HepG2 (cell line): ENCODE results near the gene WFDC12. TPM values are rescaled to one million over a fixed set of nuclear protein-coding genes. Genes with fewer than 3 reads are reported as not detected.

ENCODE experiments used
- ATAC-seq: fragments of 200-7000 bp; cut with Tn5 transposase; 3 replicates; pipeline ENCODE4 v1.9.1; 2020; ENCODE audit warnings: mild to moderate bottlenecking, moderate library complexity
- BruUV-seq: library from RNA; stranded (reverse); fragments of 400-500 nt; replicated peaks from 2 replicates; lab custom pipeline; 2021; lab: Mats Ljungman, UMichigan
- CTCF ChIA-PET: fragments of 300-600 bp; formaldehyde crosslinking; extraction: SDS; loops from one replicate; lab custom pipeline; 2021; ENCODE audit warnings: low total read pairs, inconsistent platforms, low intra/inter-chr PET ratio; lab: Yijun Ruan, JAX
- POLR2A ChIA-PET: fragments of 350-600 bp; sonication (Branson Sonifier 250); formaldehyde crosslinking; loops from one replicate; lab custom pipeline; 2020; ENCODE audit warnings: antibody characterized with exemption, inconsistent platforms; lab: Yijun Ruan, JAX
- DNase-seq: peaks from one replicate; pipeline ENCODE4 v3.0.0-alpha.2; 2015; ENCODE audit warnings: low spot score
- FAIRE-seq: peaks from 3 replicates; lab custom pipeline; 2011; peaks lifted over from hg19 to GRCh38; lab: Jason Lieb, UNC
- H2AFZ ChIP-seq: one replicate; pipeline ENCODE4 v1.6.1; 2011; ENCODE audit warnings: low read length, inconsistent platforms
- H3K27ac ChIP-seq: fragments of 300-600 bp; 3 replicates; pipeline ENCODE4 v1.8.0; 2011; ENCODE audit warnings: mixed run types, mild to moderate bottlenecking, mixed read lengths, low read length, inconsistent platforms; ENCODE audit not compliant: insufficient read depth; ENCODE audit errors: extremely low read length
- H3K27me3 ChIP-seq, 2 experiments: fragments of 200-600 bp in 1 of 2; 2 replicates in 1 of 2; 3 replicates in 1 of 2; pipeline versions ENCODE4 v1.6.0 to v1.8.0; 2011; ENCODE audit warnings: low read length in 2 of 2, mild to moderate bottlenecking in 2 of 2, moderate library complexity in 2 of 2, inconsistent platforms in 1 of 2; ENCODE audit not compliant: insufficient read depth in 2 of 2, control insufficient read depth in 1 of 2
- H3K36me3 ChIP-seq, 2 experiments: fragments of 200-600 bp in 1 of 2; replicated peaks in 1 of 2; 2 replicates in 1 of 2; 3 replicates in 1 of 2; pipeline versions ENCODE4 v1.5.1 to v1.8.0; 2011; ENCODE audit warnings: low read length in 2 of 2, inconsistent platforms in 1 of 2; ENCODE audit not compliant: insufficient read depth in 2 of 2, control insufficient read depth in 1 of 2
- H3K4me1 ChIP-seq: 2 replicates; pipeline ENCODE4 v1.5.1; 2012; ENCODE audit warnings: low read length, inconsistent platforms; ENCODE audit not compliant: insufficient read depth
- H3K4me2 ChIP-seq: 2 replicates; pipeline ENCODE4 v1.6.0; 2011; ENCODE audit warnings: low read depth, low read length, inconsistent platforms
- H3K4me3 ChIP-seq, 3 experiments: fragments of 200-600 bp in 1 of 3; sonication (generic), shearing (Covaris generic) in 1 of 3; replicated peaks in 1 of 3; 2 replicates each; pipeline ENCODE4 v1.5.1; 2011 to 2016; ENCODE audit warnings: low read length in 3 of 3, inconsistent platforms in 2 of 3, low read depth in 2 of 3, mild to moderate bottlenecking in 2 of 3, control low read depth in 1 of 3, mixed read lengths in 1 of 3; ENCODE audit not compliant: insufficient read depth in 1 of 3
- H3K79me2 ChIP-seq: one replicate; pipeline ENCODE4 v1.6.1; 2011; ENCODE audit warnings: low read length, inconsistent platforms; ENCODE audit not compliant: insufficient read depth
- H3K9ac ChIP-seq: 2 replicates; pipeline ENCODE4 v1.6.0; 2011; ENCODE audit warnings: mild to moderate bottlenecking, low read depth, low read length, inconsistent platforms; ENCODE audit not compliant: insufficient read depth
- H3K9me3 ChIP-seq: 2 replicates; pipeline ENCODE4 v1.5.1; 2012; ENCODE audit warnings: mild to moderate bottlenecking, low read length
- H4K20me1 ChIP-seq: 2 replicates; pipeline ENCODE4 v1.6.0; 2011; ENCODE audit warnings: inconsistent platforms, mild to moderate bottlenecking, low read length, moderate library complexity; ENCODE audit not compliant: insufficient read depth
- KMT2A ChIP-seq: sonication (generic); formaldehyde crosslinking; IDR thresholded peaks from 2 replicates; pipeline ENCODE4 v1.4.0; 2020; ENCODE audit warnings: missing genetic modification reagents
- SKIL ChIP-seq: sonication (generic); formaldehyde crosslinking; IDR thresholded peaks from 2 replicates; pipeline ENCODE4 v1.8.0; 2022; ENCODE audit warnings: missing genetic modification reagents, mild to moderate bottlenecking, moderate library complexity, borderline replicate concordance
- SP1 ChIP-seq, 2 experiments: fragments of 450-650 bp in 1 of 2; sonication (generic) in 1 of 2; formaldehyde crosslinking in 1 of 2; IDR thresholded peaks; 2 replicates each; pipeline versions ENCODE4 v1.4.0 to v1.6.1; 2016 to 2020; ENCODE audit warnings: missing genetic modification reagents in 1 of 2
- TCF7 ChIP-seq: sonication (generic); IDR thresholded peaks from 2 replicates; pipeline ENCODE4 v1.6.1; 2016; ENCODE audit warnings: antibody characterized with exemption, low read depth
- XBP1 ChIP-seq: sonication (generic); formaldehyde crosslinking; IDR thresholded peaks from 2 replicates; pipeline ENCODE4 v1.5.0; 2020; ENCODE audit warnings: missing genetic modification reagents
- ZNF441 ChIP-seq: sonication (generic); formaldehyde crosslinking; IDR thresholded peaks from 2 replicates; pipeline ENCODE4 v1.7.0; 2021; ENCODE audit warnings: missing genetic modification reagents, borderline replicate concordance
- ZNF530 ChIP-seq: sonication (generic); formaldehyde crosslinking; IDR thresholded peaks from 2 replicates; pipeline ENCODE4 v1.5.0; 2020; ENCODE audit warnings: low read depth, mild to moderate bottlenecking, missing genetic modification reagents
- ZNF562 ChIP-seq: sonication (generic); formaldehyde crosslinking; IDR thresholded peaks from 2 replicates; pipeline ENCODE4 v1.8.0; 2022; ENCODE audit warnings: missing genetic modification reagents, borderline replicate concordance
- ZNF570 ChIP-seq: sonication (generic); formaldehyde crosslinking; IDR thresholded peaks from 2 replicates; pipeline ENCODE4 v1.4.0; 2020; ENCODE audit warnings: mild to moderate bottlenecking, missing genetic modification reagents, borderline replicate concordance
- ZSCAN9 ChIP-seq: IDR thresholded peaks from 2 replicates; pipeline ENCODE4 v1.6.1; 2016; ENCODE audit warnings: borderline replicate concordance
- WGBS: methylation state at CpG from one replicate; pipeline ENCODE4 v1.1.6; 2017; ENCODE audit warnings: low lambda C conversion rate; 5-methylcytosine and 5-hydroxymethylcytosine counted together
- in situ Hi-C: cut with HindIII; loops from 2 replicates; pipeline ENCODE4 v1.10.0; 2017; ENCODE audit warnings: low pct_unique_long_range_greater_than_20kb; ENCODE audit not compliant: extremely low pct_ligation_motif_present
- intact Hi-C: fragments of 100-400 bp; cut with micrococcal nuclease; formaldehyde crosslinking; loops from one replicate; pipeline ENCODE4 v1.10.0; 2022; ENCODE audit not compliant: unreplicated experiment
- polyA plus RNA-seq, 8 experiments: library from polyadenylated mRNA; depleted of rRNA in 3 of 8; stranded (reverse) in 7 of 8; unstranded in 1 of 8; fragments of >200 nt; fragmentation: Illumina TruSeq in 4 of 8; extraction: Trizol in 4 of 8; gene quantifications; 2 replicates each; pipeline versions ENCODE4 v1.2.1 to v1.2.3, GENCODE V29; 2011 to 2016; ENCODE audit warnings: low read depth in 4 of 8, missing spikeins in 1 of 8, mixed read lengths in 1 of 8; ENCODE audit not compliant: insufficient read depth in 1 of 8
- total RNA-seq, 5 experiments: library from RNA; depleted of rRNA; stranded (reverse); fragments of >200 nt; fragmentation: Illumina TruSeq; extraction: Trizol; gene quantifications; 2 replicates each; pipeline ENCODE4 v1.2.3, GENCODE V29; 2016; ENCODE audit warnings: low read depth in 1 of 5
- TF ChIP-seq, protein P1 (sequence below): sonication (generic); formaldehyde crosslinking; IDR thresholded peaks from 2 replicates; pipeline ENCODE4 v1.8.1; 2023; ENCODE audit warnings: mild to moderate bottlenecking, moderate library complexity, missing genetic modification reagents
- TF ChIP-seq, protein P2 (sequence below), 2 experiments: IDR thresholded peaks; 2 replicates each; pipeline ENCODE4 v1.6.1; 2011 to 2012; ENCODE audit warnings: low read length in 2 of 2, borderline replicate concordance in 1 of 2, low read depth in 1 of 2, mild to moderate bottlenecking in 1 of 2, moderate library complexity in 1 of 2
- TF ChIP-seq, protein P3 (sequence below): sonication (generic); formaldehyde crosslinking; IDR thresholded peaks from 2 replicates; pipeline ENCODE4 v1.4.0; 2020; ENCODE audit warnings: missing genetic modification reagents

Gene WFDC12
- total and polyA plus RNA-seq, 2 of the 13 experiments (the other 11 are each of a cell fraction or from before 2014, with no cell fraction given): not detected

DNA sequence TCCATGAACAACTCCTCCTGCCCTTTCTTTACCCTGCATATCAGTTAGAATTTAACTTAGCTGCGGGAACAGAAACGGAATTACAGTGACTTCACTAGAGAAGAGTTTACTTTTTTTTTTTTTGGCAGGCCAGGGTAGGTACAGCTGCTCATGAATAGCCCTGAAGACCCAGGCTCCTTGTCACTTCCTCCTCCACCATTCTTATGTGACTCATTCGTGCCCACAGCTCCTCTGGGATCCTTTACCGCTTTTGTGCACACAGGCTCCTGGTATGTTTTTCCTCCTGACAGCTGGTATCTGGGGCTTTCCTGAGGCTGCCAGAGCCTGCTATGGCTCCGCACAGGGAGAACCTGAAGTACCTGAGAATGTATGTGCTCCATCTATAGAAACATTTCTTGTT is 19.5 kb downstream of the WFDC12 start (continued):
- TF ChIP-seq, protein P1, sequence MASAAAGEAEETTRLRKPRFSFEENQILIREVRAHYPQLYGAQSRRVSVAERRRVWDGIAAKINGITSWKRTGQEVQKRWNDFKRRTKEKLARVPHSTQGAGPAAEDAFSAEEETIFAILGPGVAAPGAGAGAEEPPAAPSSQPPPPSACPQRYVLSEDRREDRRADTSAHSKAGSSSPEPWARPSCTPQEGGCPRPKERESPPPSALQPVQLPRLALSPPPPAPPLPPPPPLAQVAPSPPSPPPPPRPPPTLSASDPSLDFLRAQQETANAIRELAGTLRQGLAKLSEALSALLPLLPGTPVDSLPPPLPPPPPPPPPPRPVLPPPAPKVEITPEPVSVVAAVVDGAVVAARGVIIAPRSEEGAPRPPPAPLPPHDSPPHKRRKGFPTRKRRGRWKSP (CRISPR knock-in tag): no peak
- no peak for TF ChIP-seq KMT2A (CRISPR knock-in tag)
- TF ChIP-seq SP1 (IDR thresholded peaks at IDR 0.05): no peak
- TF ChIP-seq SP1 (CRISPR knock-in tag; IDR thresholded peaks at IDR 0.05): no peak

DNA sequence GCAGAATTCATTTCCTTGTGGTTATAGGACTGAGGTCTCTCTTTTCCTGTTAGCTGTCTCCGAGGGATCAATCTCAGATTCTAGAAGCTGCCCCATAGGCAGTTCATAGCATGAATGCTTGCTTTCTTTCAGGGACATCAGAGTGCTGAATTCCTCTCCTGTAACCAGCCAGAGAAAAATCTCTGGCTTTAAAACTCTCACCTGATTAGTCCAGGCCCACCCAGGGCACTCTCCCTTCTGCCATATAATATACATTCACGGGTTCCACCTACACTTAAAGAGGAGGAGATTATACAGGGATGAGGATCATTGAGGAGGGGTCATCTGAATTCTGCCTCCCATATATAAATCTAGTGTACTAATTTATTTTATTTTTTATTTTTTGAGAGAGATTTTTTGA is 21.2 kb downstream of the WFDC12 start:
- POLR2A ChIA-PET: no interaction called here
- in situ Hi-C loops: no loop called here
- H3K27me3 ChIP-seq: peaks cover 1 to 35% of the 10 kb centered on the region in 2 experiments
- TF ChIP-seq SKIL (CRISPR knock-in tag) (no peak), ZNF530 (no peak), ZSCAN9 (CRISPR knock-in tag) (no peak), TCF7 (no peak), XBP1 (no peak), ZNF562 (CRISPR knock-in tag) (no peak), ZNF570 (no peak), ZNF441 (no peak)
- TF ChIP-seq, protein P2, sequence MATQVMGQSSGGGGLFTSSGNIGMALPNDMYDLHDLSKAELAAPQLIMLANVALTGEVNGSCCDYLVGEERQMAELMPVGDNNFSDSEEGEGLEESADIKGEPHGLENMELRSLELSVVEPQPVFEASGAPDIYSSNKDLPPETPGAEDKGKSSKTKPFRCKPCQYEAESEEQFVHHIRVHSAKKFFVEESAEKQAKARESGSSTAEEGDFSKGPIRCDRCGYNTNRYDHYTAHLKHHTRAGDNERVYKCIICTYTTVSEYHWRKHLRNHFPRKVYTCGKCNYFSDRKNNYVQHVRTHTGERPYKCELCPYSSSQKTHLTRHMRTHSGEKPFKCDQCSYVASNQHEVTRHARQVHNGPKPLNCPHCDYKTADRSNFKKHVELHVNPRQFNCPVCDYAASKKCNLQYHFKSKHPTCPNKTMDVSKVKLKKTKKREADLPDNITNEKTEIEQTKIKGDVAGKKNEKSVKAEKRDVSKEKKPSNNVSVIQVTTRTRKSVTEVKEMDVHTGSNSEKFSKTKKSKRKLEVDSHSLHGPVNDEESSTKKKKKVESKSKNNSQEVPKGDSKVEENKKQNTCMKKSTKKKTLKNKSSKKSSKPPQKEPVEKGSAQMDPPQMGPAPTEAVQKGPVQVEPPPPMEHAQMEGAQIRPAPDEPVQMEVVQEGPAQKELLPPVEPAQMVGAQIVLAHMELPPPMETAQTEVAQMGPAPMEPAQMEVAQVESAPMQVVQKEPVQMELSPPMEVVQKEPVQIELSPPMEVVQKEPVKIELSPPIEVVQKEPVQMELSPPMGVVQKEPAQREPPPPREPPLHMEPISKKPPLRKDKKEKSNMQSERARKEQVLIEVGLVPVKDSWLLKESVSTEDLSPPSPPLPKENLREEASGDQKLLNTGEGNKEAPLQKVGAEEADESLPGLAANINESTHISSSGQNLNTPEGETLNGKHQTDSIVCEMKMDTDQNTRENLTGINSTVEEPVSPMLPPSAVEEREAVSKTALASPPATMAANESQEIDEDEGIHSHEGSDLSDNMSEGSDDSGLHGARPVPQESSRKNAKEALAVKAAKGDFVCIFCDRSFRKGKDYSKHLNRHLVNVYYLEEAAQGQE (IDR thresholded peaks at IDR 0.05; ENCODE audit: borderline replicate concordance in 1 of 2, low read depth in 1 of 2, low read length in 2 of 2): no peak
- TF ChIP-seq, protein P3, sequence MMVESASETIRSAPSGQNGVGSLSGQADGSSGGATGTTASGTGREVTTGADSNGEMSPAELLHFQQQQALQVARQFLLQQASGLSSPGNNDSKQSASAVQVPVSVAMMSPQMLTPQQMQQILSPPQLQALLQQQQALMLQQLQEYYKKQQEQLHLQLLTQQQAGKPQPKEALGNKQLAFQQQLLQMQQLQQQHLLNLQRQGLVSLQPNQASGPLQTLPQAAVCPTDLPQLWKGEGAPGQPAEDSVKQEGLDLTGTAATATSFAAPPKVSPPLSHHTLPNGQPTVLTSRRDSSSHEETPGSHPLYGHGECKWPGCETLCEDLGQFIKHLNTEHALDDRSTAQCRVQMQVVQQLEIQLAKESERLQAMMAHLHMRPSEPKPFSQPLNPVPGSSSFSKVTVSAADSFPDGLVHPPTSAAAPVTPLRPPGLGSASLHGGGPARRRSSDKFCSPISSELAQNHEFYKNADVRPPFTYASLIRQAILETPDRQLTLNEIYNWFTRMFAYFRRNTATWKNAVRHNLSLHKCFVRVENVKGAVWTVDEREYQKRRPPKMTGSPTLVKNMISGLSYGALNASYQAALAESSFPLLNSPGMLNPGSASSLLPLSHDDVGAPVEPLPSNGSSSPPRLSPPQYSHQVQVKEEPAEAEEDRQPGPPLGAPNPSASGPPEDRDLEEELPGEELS (CRISPR knock-in tag): no peak

More for the DNA sequence above, 21.2 kb downstream of the WFDC12 start:
- WGBS: 34% methylated on average over 2 of the region's 2 CpGs
- FAIRE-seq: no peak
- H3K79me2 ChIP-seq: no peaks in the 10 kb centered on the region
- peaks cover 12% of the 10 kb centered on the region for H3K4me1 ChIP-seq
- no peak overlapping the region for H3K4me2 ChIP-seq
- no peaks in the 10 kb centered on the region for H4K20me1 ChIP-seq
- H3K27ac ChIP-seq: no peak overlapping the region
- H2AFZ ChIP-seq: no peak overlapping the region
- CTCF ChIA-PET: no interaction called here
- no peaks in the 10 kb centered on the region for H3K9me3 ChIP-seq
- no peaks in the 10 kb centered on the region for H3K36me3 ChIP-seq
- no TSS peak for BruUV-seq
- H3K4me3 ChIP-seq: no peak overlapping the region
- intact Hi-C loops: no loop called here
- ATAC-seq: no peak
- no peak overlapping the region for H3K9ac ChIP-seq
- DNase-seq: no peak
